Esophagus squamous epithelium (tissue), 4 donors: Measurements from ENCODE around the gene BARX2.

Source experiments
- POLR2A ChIP-seq, 4 donors: fragments of 450-650 bp; IDR thresholded peaks; one replicate each; pipeline ENCODE4 v1.6.1; 2017; ENCODE audit warnings: antibody characterized with exemption in 4 of 4, mild to moderate bottlenecking in 4 of 4, moderate library complexity in 3 of 4
- TF ChIP-seq, protein P1 (sequence below), 6 experiments: fragments of 450-650 bp in 4 of 6; fragments of 200-600 bp in 2 of 6; sonication (generic) in 2 of 6; IDR thresholded peaks; one replicate each; pipeline ENCODE4 v1.5.1; 2016 to 2019; ENCODE audit warnings: antibody characterized with exemption in 6 of 6, mild to moderate bottlenecking in 4 of 6, moderate library complexity in 4 of 6

DNA sequence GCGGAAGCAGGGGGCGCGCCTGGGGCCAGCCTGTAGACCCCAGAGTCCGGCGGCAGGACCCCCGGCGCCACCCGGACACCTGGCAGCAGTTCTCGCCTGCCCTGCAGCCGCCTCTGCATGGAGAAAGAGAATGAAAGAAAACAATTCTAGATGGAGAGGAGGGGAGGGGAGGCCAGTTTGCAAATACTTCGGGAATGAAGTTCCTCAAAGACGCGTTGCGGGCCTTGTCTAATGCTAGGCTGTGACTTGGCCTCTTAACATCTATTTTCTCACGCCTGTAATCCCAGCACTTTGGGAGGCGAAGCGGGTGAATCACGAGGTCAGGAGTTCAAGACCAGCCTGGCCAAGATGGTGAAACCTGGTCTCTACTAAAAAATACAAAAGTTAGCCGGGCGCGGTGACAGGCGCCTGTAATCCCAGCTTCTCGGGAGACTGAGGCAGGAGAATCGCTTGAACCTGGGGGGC is 2.1 kb upstream of the BARX2 start:
- TF ChIP-seq, protein P1, sequence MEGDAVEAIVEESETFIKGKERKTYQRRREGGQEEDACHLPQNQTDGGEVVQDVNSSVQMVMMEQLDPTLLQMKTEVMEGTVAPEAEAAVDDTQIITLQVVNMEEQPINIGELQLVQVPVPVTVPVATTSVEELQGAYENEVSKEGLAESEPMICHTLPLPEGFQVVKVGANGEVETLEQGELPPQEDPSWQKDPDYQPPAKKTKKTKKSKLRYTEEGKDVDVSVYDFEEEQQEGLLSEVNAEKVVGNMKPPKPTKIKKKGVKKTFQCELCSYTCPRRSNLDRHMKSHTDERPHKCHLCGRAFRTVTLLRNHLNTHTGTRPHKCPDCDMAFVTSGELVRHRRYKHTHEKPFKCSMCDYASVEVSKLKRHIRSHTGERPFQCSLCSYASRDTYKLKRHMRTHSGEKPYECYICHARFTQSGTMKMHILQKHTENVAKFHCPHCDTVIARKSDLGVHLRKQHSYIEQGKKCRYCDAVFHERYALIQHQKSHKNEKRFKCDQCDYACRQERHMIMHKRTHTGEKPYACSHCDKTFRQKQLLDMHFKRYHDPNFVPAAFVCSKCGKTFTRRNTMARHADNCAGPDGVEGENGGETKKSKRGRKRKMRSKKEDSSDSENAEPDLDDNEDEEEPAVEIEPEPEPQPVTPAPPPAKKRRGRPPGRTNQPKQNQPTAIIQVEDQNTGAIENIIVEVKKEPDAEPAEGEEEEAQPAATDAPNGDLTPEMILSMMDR (IDR thresholded peaks at IDR 0.05): no peak
- TF ChIP-seq POLR2A (IDR thresholded peaks at IDR 0.05): no peak
